A673 (cell line): ENCODE data around the gene THSD4. TPM values are rescaled to one million over a fixed set of nuclear protein-coding genes. Genes with fewer than 3 reads are reported as not detected.
"Not testable (repeated sequence)": the region's sequence is repeated elsewhere in the genome, so short reads cannot be mapped to it uniquely, and the experiment has no call there.

Source experiments
- BruUV-seq: library from RNA; stranded (reverse); fragments of 400-500 nt; replicated peaks from 2 replicates; lab custom pipeline; 2021; lab: Mats Ljungman, UMichigan
- CTCF ChIA-PET: fragments of 300-600 bp; sonication (Branson Sonifier 250); formaldehyde crosslinking; loops from one replicate; lab custom pipeline; 2022; ENCODE audit warnings: antibody characterized with exemption; lab: Charles Lee
- POLR2A ChIA-PET: fragments of 300-600 bp; sonication (Branson Sonifier 250); formaldehyde crosslinking; loops from one replicate; lab custom pipeline; 2022; ENCODE audit warnings: antibody characterized with exemption; ENCODE audit not compliant: low non-redundant PET; lab: Charles Lee
- DNase-seq: peaks from one replicate; pipeline ENCODE4 v3.0.0-alpha.2; 2015; ENCODE audit warnings: low spot score
- H3K27ac ChIP-seq: fragments of 200-600 bp; sonication (generic); 2 replicates; pipeline ENCODE4 v1.5.1; 2016; ENCODE audit warnings: mixed run types, low read depth, mild to moderate bottlenecking, mixed read lengths, antibody characterized with exemption, low read length; ENCODE audit not compliant: poor library complexity, severe bottlenecking
- H3K27me3 ChIP-seq: fragments of 200-600 bp; sonication (generic); replicated peaks from 2 replicates; pipeline ENCODE4 v1.6.1; 2017; ENCODE audit warnings: mixed run types, low read depth, mild to moderate bottlenecking, mixed read lengths, antibody characterized with exemption, low read length; ENCODE audit not compliant: insufficient read depth, poor library complexity
- H3K36me3 ChIP-seq: fragments of 200-600 bp; sonication (generic); 2 replicates; pipeline ENCODE4 v1.6.1; 2016; ENCODE audit warnings: mixed run types, mild to moderate bottlenecking, mixed read lengths, antibody characterized with exemption, low read length; ENCODE audit not compliant: insufficient read depth, poor library complexity, severe bottlenecking
- H3K4me1 ChIP-seq: fragments of 200-600 bp; sonication (generic); 2 replicates; pipeline ENCODE4 v1.6.1; 2017; ENCODE audit warnings: mixed run types, mild to moderate bottlenecking, mixed read lengths, antibody characterized with exemption, low read length; ENCODE audit not compliant: insufficient read depth, poor library complexity, severe bottlenecking
- H3K4me3 ChIP-seq: fragments of 200-600 bp; sonication (generic); 2 replicates; pipeline ENCODE4 v1.5.1; 2016; ENCODE audit warnings: low read depth, mixed run types, mild to moderate bottlenecking, mixed read lengths, low read length; ENCODE audit not compliant: poor library complexity, severe bottlenecking
- H3K9me3 ChIP-seq: fragments of 200-600 bp; sonication (generic); 2 replicates; pipeline ENCODE4 v1.6.1; 2016; ENCODE audit warnings: mixed run types, low read depth, mild to moderate bottlenecking, mixed read lengths, antibody characterized with exemption, low read length; ENCODE audit not compliant: poor library complexity, severe bottlenecking
- EZH2 ChIP-seq: fragments of 200-600 bp; sonication (generic); IDR thresholded peaks from 2 replicates; pipeline ENCODE4 v1.6.1; 2017; ENCODE audit warnings: borderline replicate concordance, low read depth, mild to moderate bottlenecking, mixed read lengths, antibody characterized with exemption, low read length; ENCODE audit not compliant: poor library complexity, severe bottlenecking
- intact Hi-C: fragments of 100-400 bp; cut with micrococcal nuclease; formaldehyde crosslinking; loops from one replicate; pipeline ENCODE4 v1.10.0; 2022; ENCODE audit not compliant: unreplicated experiment
- total RNA-seq: library from RNA; stranded (reverse); gene quantifications from 2 replicates; pipeline ENCODE4 v1.2.3, GENCODE V29; 2021
- TF ChIP-seq, protein P1 (sequence below): fragments of 300-800, 200-600 bp; sonication (generic); conservative IDR thresholded peaks from 2 replicates; pipeline ENCODE4 v1.5.1; 2017; ENCODE audit warnings: low read depth, mild to moderate bottlenecking, antibody characterized with exemption, low read length, moderate library complexity, mixed read lengths

The THSD4 gene
- total RNA-seq, 1 experiment from 2014 or later: 2.4 TPM

DNA sequence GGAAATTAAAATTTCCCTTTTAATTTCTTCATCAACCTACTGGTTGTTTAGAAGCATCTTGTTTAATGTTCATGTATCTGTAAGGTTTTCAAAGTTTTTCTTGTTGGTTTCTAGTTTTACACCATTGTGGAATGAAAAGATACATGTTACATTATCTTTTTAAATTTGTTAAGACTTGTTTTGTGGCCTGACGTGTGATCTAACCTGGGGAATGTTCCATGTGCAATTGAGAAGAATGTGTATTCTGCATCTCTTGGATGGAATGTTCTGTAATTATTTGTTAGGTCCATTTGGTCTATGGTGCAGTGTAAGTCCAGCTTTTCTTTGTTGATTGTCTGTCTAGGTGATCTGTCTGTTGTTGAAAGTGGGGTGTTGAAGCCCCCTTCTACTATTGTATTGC, 45.7 kb downstream of the THSD4 start:
- H3K36me3 ChIP-seq: no peaks in the 10 kb centered on the region
- no peak overlapping the region for H3K4me3 ChIP-seq
- TF ChIP-seq EZH2: no peak
- TF ChIP-seq, protein P1, sequence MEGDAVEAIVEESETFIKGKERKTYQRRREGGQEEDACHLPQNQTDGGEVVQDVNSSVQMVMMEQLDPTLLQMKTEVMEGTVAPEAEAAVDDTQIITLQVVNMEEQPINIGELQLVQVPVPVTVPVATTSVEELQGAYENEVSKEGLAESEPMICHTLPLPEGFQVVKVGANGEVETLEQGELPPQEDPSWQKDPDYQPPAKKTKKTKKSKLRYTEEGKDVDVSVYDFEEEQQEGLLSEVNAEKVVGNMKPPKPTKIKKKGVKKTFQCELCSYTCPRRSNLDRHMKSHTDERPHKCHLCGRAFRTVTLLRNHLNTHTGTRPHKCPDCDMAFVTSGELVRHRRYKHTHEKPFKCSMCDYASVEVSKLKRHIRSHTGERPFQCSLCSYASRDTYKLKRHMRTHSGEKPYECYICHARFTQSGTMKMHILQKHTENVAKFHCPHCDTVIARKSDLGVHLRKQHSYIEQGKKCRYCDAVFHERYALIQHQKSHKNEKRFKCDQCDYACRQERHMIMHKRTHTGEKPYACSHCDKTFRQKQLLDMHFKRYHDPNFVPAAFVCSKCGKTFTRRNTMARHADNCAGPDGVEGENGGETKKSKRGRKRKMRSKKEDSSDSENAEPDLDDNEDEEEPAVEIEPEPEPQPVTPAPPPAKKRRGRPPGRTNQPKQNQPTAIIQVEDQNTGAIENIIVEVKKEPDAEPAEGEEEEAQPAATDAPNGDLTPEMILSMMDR: no peak
- no peaks in the 10 kb centered on the region for H3K27me3 ChIP-seq
- DNase-seq: no peak
- no TSS peak for BruUV-seq
- no peaks in the 10 kb centered on the region for H3K4me1 ChIP-seq
- no peaks in the 10 kb centered on the region for H3K9me3 ChIP-seq
- intact Hi-C loops: no loop called here
- H3K27ac ChIP-seq: no peak overlapping the region
- ChIA-PET CTCF (no interaction called here), POLR2A (no interaction called here)

DNA sequence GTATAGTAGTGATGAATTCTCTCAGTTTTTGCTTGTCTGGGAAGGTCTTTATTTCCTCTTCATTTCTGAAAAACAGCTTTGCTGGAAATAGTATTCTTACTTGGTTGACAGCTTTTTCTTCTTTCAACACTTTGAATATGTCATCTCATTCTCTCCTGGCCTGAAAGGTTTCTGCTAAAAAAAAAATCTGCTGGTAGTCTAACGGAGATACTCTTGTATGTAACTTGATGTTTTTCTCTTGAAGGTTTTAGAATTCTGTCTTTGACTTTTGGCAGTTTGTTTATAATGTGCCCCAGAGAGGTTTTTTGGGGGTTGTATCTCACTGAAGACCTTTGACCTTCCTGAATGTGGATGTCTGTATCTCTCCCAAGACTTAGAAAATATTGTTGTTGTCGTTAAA, 47.0 kb downstream of the THSD4 start:
- Histone ChIP-seq H3K9me3 (no peaks in the 10 kb centered on the region), H3K27me3 (no peaks in the 10 kb centered on the region), H3K4me1 (no peaks in the 10 kb centered on the region), H3K4me3 (no peak overlapping the region), H3K36me3 (no peaks in the 10 kb centered on the region), H3K27ac (no peak overlapping the region)
- DNase-seq: no peak
- ChIA-PET POLR2A (interaction anchor here (0.7 kb wide), 1 partner anchor 25 kb away, joined by 3 read pairs; no protein-coding TSS in a partner anchor), CTCF (no interaction called here)
- no TSS peak for BruUV-seq
- intact Hi-C loops: no loop called here
- TF ChIP-seq EZH2: no peak
- TF ChIP-seq, protein P1: no peak

DNA sequence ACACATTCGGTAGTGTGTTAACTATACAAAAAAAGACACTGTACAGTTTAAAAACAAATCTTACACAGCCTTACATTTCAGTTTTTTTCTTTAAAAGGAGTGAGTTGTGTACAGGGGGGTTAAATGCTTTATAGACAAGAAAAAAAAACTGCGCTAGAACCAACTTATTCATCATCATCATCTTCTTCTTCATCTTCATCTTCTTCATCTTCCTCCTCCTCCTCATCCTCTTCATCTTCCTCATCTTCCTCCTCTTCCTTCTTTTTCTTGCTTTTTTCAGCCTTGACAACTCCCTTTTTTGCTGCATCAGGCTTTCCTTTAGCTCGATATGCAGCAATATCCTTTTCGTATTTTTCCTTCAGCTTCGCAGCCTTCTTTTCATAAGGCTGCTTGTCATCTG, 49.3 kb downstream of the THSD4 start:
- CTCF ChIA-PET, H3K36me3 ChIP-seq, H3K27me3 ChIP-seq, H3K9me3 ChIP-seq, H3K4me3 ChIP-seq, DNase-seq, H3K27ac ChIP-seq, POLR2A ChIA-PET, intact Hi-C loops, H3K4me1 ChIP-seq: not testable (repeated sequence)
- TSS peak; percentile 100 for BruUV-seq

DNA sequence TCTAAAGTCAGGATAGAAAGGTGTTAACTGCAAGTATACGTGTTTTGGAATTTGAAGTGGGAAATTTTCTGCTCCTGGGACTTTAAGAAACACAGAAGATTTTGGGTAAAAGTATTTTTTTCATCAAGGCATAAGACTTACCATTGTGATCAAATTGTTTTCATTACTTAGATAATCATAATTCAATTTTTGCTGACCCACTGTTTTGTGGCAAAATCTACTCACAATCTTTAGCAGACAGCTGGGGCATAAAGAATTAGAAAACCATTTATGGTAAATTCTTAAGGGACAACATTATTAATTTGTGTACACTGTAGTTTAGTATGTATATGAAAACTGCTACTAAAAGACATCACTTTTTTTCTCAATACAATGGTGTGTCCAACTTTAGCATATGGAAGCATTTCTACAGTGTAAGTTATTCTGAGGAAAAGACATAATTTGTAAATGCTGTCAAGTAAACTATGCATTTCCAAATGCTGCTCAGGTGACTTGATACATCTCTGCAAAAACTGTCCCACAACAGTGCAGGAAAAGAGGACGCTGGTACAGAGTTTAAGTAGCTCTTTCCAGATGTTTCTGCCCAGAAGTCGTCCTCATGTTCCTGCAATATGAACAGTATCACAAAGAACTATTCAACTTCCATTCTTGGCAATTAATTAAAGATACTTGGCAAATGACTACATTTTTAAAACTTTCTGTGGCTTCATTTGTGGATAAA, 52.3 kb downstream of the THSD4 start:
- no TSS peak for BruUV-seq
- no peak for DNase-seq
- CTCF ChIA-PET: no interaction called here
- TF ChIP-seq EZH2: no peak
- TF ChIP-seq, protein P1: no peak
- Histone ChIP-seq H3K36me3 (no peaks in the 10 kb centered on the region), H3K4me3 (no peak overlapping the region), H3K4me1 (no peaks in the 10 kb centered on the region), H3K27me3 (no peaks in the 10 kb centered on the region), H3K9me3 (peaks cover 4% of the 10 kb centered on the region), H3K27ac (no peak overlapping the region)
- POLR2A ChIA-PET: no interaction called here
- intact Hi-C loops: no loop called here
